CD8-positive, alpha-beta memory T cell (primary cell): Measurements from ENCODE around the gene TM4SF5. TPM values are rescaled to one million over a fixed set of nuclear protein-coding genes. Genes with fewer than 3 reads are reported as not detected.

Experiments
- CTCF ChIA-PET: fragments of 350-600 bp; sonication (Branson Sonifier 250); formaldehyde crosslinking; loops from one replicate; lab custom pipeline; 2021; ENCODE audit warnings: antibody characterized with exemption; lab: Charles Lee
- POLR2A ChIA-PET: fragments of 350-600 bp; sonication (Branson Sonifier 250); formaldehyde crosslinking; loops from one replicate; lab custom pipeline; 2021; ENCODE audit warnings: antibody characterized with exemption; lab: Charles Lee
- DNase-seq, 5 donors: peaks; one replicate each; pipeline versions ENCODE4 v3.0.0 to v3.0.0-alpha.2; 2020 to 2022; ENCODE audit warnings: mixed read lengths in 1 of 5
- H3K27ac ChIP-seq: one replicate; pipeline ENCODE4 v1.7.0; 2013; ENCODE audit warnings: low read depth, mild to moderate bottlenecking, low read length, moderate library complexity
- H3K27me3 ChIP-seq: 2 replicates; pipeline ENCODE4 v1.7.0; 2013; ENCODE audit warnings: low read length, mild to moderate bottlenecking; ENCODE audit not compliant: insufficient read depth, poor library complexity, severe bottlenecking
- H3K36me3 ChIP-seq: 2 replicates; pipeline ENCODE4 v1.7.0; 2013; ENCODE audit warnings: mild to moderate bottlenecking, low read length, moderate library complexity; ENCODE audit not compliant: insufficient read depth
- H3K4me1 ChIP-seq: 2 replicates; pipeline ENCODE4 v1.7.0; 2013; ENCODE audit warnings: mild to moderate bottlenecking, low read length, moderate library complexity; ENCODE audit not compliant: insufficient read depth
- H3K4me3 ChIP-seq: 2 replicates; pipeline ENCODE4 v1.7.0; 2013; ENCODE audit warnings: mild to moderate bottlenecking, low read length
- H3K9me3 ChIP-seq: 2 replicates; pipeline ENCODE4 v1.7.0; 2013; ENCODE audit warnings: mild to moderate bottlenecking, low read length
- H3K27ac Mint-ChIP-seq, 8 donors: one replicate each; pipeline ENCODE4 v1.8.0; 2020 to 2021; ENCODE audit warnings: mixed read lengths in 8 of 8, mild to moderate bottlenecking in 6 of 8, inconsistent platforms in 3 of 8, moderate library complexity in 3 of 8
- H3K27me3 Mint-ChIP-seq, 2 donors: one replicate each; pipeline ENCODE4 v1.8.0; 2020 to 2021; ENCODE audit warnings: mixed read lengths in 2 of 2, mild to moderate bottlenecking in 1 of 2, moderate library complexity in 1 of 2
- H3K36me3 Mint-ChIP-seq, 3 donors: one replicate each; pipeline ENCODE4 v1.8.0; 2020 to 2021; ENCODE audit warnings: mixed read lengths in 3 of 3, inconsistent platforms in 1 of 3, mild to moderate bottlenecking in 1 of 3
- H3K4me1 Mint-ChIP-seq, 3 donors: one replicate each; pipeline ENCODE4 v1.8.0; 2020 to 2021; ENCODE audit warnings: mixed read lengths in 3 of 3, inconsistent platforms in 1 of 3, mild to moderate bottlenecking in 1 of 3
- H3K4me3 Mint-ChIP-seq, 7 donors: one replicate each; pipeline ENCODE4 v1.8.0; 2020 to 2021; ENCODE audit warnings: mixed read lengths in 7 of 7, mild to moderate bottlenecking in 6 of 7, moderate library complexity in 4 of 7, inconsistent platforms in 2 of 7
- H3K9me3 Mint-ChIP-seq, 5 donors: one replicate each; pipeline ENCODE4 v1.8.0; 2020 to 2022; ENCODE audit warnings: mixed read lengths in 5 of 5, mild to moderate bottlenecking in 3 of 5, moderate library complexity in 2 of 5, inconsistent platforms in 1 of 5
- polyA plus RNA-seq: library from polyadenylated mRNA; unstranded; fragments of 300-500 nt; fragmentation: Illumina TruSeq; gene quantifications from one replicate; pipeline ENCODE4 v1.2.3, GENCODE V29; 2021
- total RNA-seq, 2 experiments: library from RNA; stranded (reverse); gene quantifications; one replicate each; pipeline ENCODE4 v1.2.3, GENCODE V29; 2021

Gene TM4SF5, protein sequence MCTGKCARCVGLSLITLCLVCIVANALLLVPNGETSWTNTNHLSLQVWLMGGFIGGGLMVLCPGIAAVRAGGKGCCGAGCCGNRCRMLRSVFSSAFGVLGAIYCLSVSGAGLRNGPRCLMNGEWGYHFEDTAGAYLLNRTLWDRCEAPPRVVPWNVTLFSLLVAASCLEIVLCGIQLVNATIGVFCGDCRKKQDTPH
- total RNA-seq: not detected
- not detected for polyA plus RNA-seq

DNA sequence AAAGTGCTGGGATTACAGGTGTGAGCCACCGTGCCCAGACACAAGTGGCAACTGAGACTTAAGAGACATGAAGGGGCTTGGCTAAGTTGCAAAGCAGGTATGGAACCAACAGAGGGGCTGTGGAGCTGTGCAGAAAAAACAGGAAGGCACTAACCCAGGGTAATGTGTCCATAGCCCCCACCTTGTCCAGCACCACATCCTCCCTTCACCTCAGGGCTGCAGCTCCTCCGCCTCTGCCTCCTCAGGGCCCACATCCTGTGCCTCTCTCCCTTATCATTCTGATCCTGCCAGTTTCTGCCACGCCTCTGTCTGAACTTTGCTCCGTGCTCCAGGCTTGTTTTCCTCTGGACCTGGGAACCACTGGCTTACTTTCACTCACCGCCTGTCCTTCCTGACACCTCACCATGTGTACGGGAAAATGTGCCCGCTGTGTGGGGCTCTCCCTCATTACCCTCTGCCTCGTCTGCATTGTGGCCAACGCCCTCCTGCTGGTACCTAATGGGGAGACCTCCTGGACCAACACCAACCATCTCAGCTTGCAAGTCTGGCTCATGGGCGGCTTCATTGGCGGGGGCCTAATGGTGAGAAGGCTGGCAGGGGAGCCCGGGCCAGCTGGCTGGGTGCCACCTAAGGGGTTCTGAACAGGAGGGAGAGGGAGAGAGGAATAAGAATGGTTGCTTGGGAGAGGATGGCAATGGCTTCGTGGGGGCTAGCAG, at the start of gene TM4SF5:
Gene TM4SF5, plus strand, starts transcription at position 368 of the 716 bp plus-strand sequence. Its CDS starts 37 bp downstream, at position 405.
- Histone ChIP-seq H3K9me3 (no peaks in the 10 kb centered on the region), H3K27me3 (no peaks in the 10 kb centered on the region), H3K4me1 (no peaks in the 10 kb centered on the region), H3K4me3 (no peak within 1 kb of the TSS), H3K36me3 (no peaks in the 10 kb centered on the region), H3K27ac (no peak within 1 kb of the TSS)
- Mint-ChIP-seq H3K4me1 (peaks cover 4 to 7% (median 7%) of the 10 kb centered on the region in 3 donors), H3K4me3 (peak within 1 kb of the TSS in 1 of 7 donors; percentile 28), H3K27me3 (peaks cover 2 to 30% of the 10 kb centered on the region in 2 donors), H3K9me3 (no peaks in the 10 kb centered on the region), H3K36me3 (no peaks in the 10 kb centered on the region), H3K27ac (peak within 1 kb of the TSS in 3 of 8 donors; percentile 15 to 89 (median 73))
- CTCF ChIA-PET: no interaction called here
- POLR2A ChIA-PET: no interaction called here
- no peak for DNase-seq

DNA sequence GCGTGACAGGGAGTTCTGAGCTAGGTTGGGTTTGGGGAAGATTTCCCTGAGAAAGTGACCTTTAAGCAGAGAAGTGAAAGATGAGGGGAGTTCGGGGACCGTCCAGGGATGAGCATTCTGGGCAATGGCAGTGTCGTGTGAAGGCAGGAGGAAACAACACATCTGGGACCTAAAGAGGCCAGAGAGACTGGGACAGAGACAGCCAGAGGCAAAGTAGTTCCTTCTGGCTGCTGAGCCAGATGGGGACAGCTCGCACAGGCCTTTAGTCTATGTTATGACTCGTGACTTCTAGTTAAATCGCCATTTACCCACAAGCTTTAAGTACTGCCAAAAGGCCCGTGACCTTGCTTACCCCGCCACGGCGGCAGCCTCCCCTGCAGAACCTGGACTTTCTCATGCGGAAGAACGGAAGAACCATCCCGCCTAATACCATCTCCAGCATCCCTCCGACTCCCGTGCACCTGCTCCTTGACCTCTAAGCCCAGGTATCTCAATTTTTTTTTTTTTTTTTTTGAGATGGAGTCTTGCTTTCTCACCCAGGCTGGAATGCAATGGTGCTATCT, 48.9 kb upstream of the TM4SF5 start:
- no peak for DNase-seq
- H3K9me3 ChIP-seq: no peaks in the 10 kb centered on the region
- H3K27ac Mint-ChIP-seq: peak overlapping the region in 1 of 8 donors; percentile 23
- no peak overlapping the region for H3K4me3 Mint-ChIP-seq
- no peaks in the 10 kb centered on the region for H3K9me3 Mint-ChIP-seq
- H3K27me3 Mint-ChIP-seq: peaks cover 0 to 2% of the 10 kb centered on the region in 2 donors
- H3K36me3 ChIP-seq: peaks cover 24% of the 10 kb centered on the region
- CTCF ChIA-PET: interaction anchor here (1.0 kb wide), 1 partner anchor 166 kb away, joined by 3 read pairs; no protein-coding TSS in a partner anchor
- no peaks in the 10 kb centered on the region for H3K4me1 ChIP-seq
- no peak overlapping the region for H3K4me3 ChIP-seq
- POLR2A ChIA-PET: interaction anchor here (1.7 kb wide), 1 partner anchor 13 kb away, joined by 7 read pairs; the partner anchor contains the start of gene ARRB2
- peaks cover 4 to 43% (median 6%) of the 10 kb centered on the region in 3 donors for H3K36me3 Mint-ChIP-seq
- no peak overlapping the region for H3K27ac ChIP-seq
- H3K4me1 Mint-ChIP-seq: peaks cover 10 to 37% (median 10%) of the 10 kb centered on the region in 3 donors
- H3K27me3 ChIP-seq: no peaks in the 10 kb centered on the region

DNA sequence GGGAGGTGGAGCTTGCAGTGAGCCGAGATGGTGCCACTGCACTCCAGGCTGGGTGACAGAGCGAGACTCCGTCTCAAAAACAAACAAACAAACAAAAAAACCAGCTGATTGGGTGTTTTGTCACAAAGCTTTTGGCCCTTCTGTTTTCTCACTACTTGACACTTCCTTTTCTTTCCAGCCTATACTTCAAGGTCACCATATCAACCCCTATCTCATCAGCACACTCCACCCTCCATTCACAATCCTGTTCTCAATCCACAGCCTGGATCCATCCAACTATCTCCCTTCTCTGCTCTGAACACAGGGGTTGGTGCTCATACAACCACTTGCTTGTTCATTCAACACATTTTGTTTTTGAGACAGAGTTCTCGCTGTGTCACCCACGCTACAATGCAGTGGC, 47.0 kb upstream of the TM4SF5 start:
- Histone ChIP-seq H3K4me3 (no peak overlapping the region), H3K9me3 (no peaks in the 10 kb centered on the region), H3K36me3 (peaks cover 6% of the 10 kb centered on the region), H3K27ac (no peak overlapping the region), H3K4me1 (no peaks in the 10 kb centered on the region), H3K27me3 (no peaks in the 10 kb centered on the region)
- CTCF ChIA-PET: interaction anchor here (0.9 to 1.5 kb wide), 2 partner anchors 15 to 95 kb away, joined by 3 to 6 read pairs; partner anchors contain the start of gene ARRB2
- POLR2A ChIA-PET: interaction anchor here (0.7 kb wide), 1 partner anchor 161 kb away, joined by 3 read pairs; no protein-coding TSS in a partner anchor
- H3K27ac Mint-ChIP-seq: peak overlapping the region in 2 of 8 donors; percentile 30 to 48
- no peak overlapping the region for H3K4me3 Mint-ChIP-seq
- H3K27me3 Mint-ChIP-seq: no peaks in the 10 kb centered on the region
- H3K9me3 Mint-ChIP-seq: no peaks in the 10 kb centered on the region
- DNase-seq: no peak
- peaks cover 10 to 25% (median 10%) of the 10 kb centered on the region in 3 donors for H3K4me1 Mint-ChIP-seq
- peaks cover 2 to 24% (median 4%) of the 10 kb centered on the region in 3 donors for H3K36me3 Mint-ChIP-seq

DNA sequence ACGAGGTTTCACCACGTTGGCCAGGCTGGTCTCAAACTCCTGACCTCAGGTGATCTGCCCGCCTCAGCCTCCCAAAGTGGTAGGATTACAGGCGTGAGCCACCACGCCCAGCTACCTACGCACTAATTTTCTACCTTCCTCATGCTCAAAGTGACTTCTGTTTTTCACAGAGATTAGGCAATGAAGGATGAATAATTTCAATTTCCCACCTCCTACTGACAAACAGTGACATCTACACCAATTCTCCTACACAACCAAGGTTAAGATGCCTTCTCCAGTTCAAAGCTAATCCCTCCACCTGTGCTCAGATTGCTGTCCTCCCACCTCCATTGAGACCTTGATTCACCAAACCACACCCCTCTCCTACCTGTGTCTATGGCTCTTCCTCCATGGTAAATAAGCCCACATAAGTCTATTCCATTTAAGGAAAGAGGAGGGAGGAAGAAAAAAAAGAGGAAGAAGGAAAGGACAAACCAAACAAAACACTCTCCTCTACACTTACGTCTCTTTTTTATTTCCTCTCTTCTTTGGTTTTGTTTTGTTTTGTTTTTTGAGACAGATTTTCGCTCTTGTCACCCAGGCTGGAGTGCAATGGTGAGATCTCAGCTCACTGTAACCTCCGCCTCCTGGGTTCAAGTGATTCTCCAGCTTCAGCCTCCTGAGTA, 45.9 kb upstream of the TM4SF5 start:
- H3K36me3 ChIP-seq: no peaks in the 10 kb centered on the region
- H3K27me3 Mint-ChIP-seq: no peaks in the 10 kb centered on the region
- H3K36me3 Mint-ChIP-seq: peaks cover 0 to 13% (median 0%) of the 10 kb centered on the region in 3 donors
- H3K27ac ChIP-seq: no peak overlapping the region
- H3K27me3 ChIP-seq: no peaks in the 10 kb centered on the region
- no peaks in the 10 kb centered on the region for H3K9me3 ChIP-seq
- no peak overlapping the region for H3K4me3 ChIP-seq
- H3K4me1 ChIP-seq: no peaks in the 10 kb centered on the region
- no peak overlapping the region for H3K27ac Mint-ChIP-seq
- H3K4me1 Mint-ChIP-seq: peaks cover 14 to 24% (median 15%) of the 10 kb centered on the region in 3 donors
- no peak overlapping the region for H3K4me3 Mint-ChIP-seq
- POLR2A ChIA-PET: interaction anchor here (1.0 kb wide), 1 partner anchor 16 kb away, joined by 4 read pairs; the partner anchor contains the start of gene ARRB2
- no peaks in the 10 kb centered on the region for H3K9me3 Mint-ChIP-seq
- CTCF ChIA-PET: interaction anchor here (1.3 kb wide), 1 partner anchor 64 kb away, joined by 4 read pairs; no protein-coding TSS in a partner anchor
- no peak for DNase-seq

DNA sequence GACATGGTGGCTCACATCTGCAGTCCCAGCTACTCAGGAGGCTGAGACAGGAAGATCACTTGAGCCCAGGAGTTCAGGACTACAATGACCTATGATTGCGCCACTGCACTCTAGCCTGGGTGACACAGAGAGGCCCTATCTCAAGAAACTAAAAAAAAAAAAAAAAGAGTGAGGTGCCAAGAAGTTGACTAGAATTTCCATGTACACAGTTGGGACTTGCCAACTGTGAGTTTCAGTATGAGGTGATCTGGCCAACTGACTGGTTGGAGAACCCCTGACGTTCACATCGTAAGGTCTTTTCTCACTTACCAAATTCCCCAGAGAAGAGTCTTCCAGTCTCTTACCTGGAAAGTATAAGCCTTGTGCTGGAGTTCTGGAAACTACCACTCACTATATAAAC, 43.6 kb upstream of the TM4SF5 start:
- no peaks in the 10 kb centered on the region for H3K9me3 Mint-ChIP-seq
- no peaks in the 10 kb centered on the region for H3K27me3 ChIP-seq

DNA sequence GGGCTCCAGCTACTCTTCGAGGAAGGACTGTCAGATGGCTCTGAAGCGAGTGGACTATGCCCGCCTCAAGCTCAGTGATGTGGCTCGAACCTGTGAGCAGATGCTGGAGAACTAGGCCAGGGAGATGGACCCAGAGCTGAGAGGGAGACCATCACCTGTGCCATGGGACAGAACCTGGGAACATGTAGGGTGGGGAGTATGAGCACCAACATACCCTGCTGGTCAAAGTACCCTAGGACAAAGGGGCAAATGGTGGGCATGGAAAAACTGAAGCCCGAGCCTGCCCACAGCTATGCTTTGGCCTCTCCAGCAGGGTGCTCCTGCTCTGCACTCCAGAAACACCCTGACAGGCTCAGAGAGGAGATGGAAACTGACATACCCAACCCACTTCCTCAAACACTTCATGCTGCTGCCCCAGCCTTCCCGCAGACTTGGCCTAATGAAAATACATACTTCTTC, 38.6 kb upstream of the TM4SF5 start:
- no peaks in the 10 kb centered on the region for H3K9me3 Mint-ChIP-seq
- POLR2A ChIA-PET: interaction anchor here (0.6 kb wide), 1 partner anchor 50 kb away, joined by 11 read pairs; no protein-coding TSS in a partner anchor
- H3K27ac ChIP-seq: no peak overlapping the region

More for the DNA sequence above, 43.6 kb upstream of the TM4SF5 start:
- H3K4me1 Mint-ChIP-seq: peaks cover 21 to 24% (median 23%) of the 10 kb centered on the region in 3 donors
- H3K4me1 ChIP-seq: no peaks in the 10 kb centered on the region
- no peak overlapping the region for H3K27ac Mint-ChIP-seq
- H3K36me3 ChIP-seq: no peaks in the 10 kb centered on the region
- no peak overlapping the region for H3K4me3 ChIP-seq
- ChIA-PET POLR2A (no interaction called here), CTCF (no interaction called here)
- no peaks in the 10 kb centered on the region for H3K9me3 ChIP-seq
- H3K36me3 Mint-ChIP-seq: peaks cover 0 to 11% (median 0%) of the 10 kb centered on the region in 3 donors
- no peak overlapping the region for H3K27ac ChIP-seq
- no peaks in the 10 kb centered on the region for H3K27me3 Mint-ChIP-seq
- H3K4me3 Mint-ChIP-seq: peak overlapping the region in 1 of 7 donors; percentile 27
- DNase-seq: no peak

DNA sequence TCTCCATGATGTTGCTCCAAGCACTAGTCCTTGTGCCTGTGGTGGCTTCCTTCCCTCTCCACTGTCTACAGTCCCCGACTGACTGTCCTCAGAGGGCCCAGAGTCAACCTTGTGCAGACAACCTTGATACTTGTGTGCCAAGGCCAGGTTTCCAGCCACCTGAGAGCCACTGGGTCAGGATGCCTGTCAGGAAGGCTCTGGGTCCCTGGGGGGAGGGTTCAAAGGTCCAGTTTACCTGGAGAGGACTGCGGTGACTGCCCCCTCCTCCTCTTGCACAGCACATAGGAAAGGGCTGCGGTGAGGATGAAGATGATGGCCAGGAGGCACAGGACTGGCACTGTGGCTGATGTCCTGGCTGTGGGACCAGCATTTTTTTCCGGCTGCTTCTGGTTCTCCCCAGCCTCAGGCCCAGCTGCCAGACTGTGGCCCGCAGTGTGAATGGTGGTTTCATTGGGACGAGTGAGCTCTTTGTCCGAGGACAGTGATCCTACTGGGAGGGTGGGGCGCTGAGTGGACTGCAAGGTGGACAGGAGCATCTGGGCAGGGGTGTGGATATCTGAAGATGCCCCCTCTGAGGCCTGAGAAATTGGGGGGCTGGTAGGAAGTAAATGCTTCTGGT, 36.7 kb upstream of the TM4SF5 start:
- peaks cover 32 to 42% (median 36%) of the 10 kb centered on the region in 3 donors for H3K4me1 Mint-ChIP-seq
- peak overlapping the region in 1 of 8 donors; percentile 67 for H3K27ac Mint-ChIP-seq
- ChIA-PET CTCF (interaction anchor here (1.5 to 1.6 kb wide), 2 partner anchors 25 to 54 kb away, joined by 3 to 4 read pairs; partner anchors contain the start of genes ARRB2 and GLTPD2), POLR2A (no interaction called here)
- no peak overlapping the region for H3K4me3 ChIP-seq
- no peaks in the 10 kb centered on the region for H3K9me3 ChIP-seq
- H3K27ac ChIP-seq: no peak overlapping the region
- H3K4me1 ChIP-seq: peaks cover 13% of the 10 kb centered on the region
- H3K36me3 Mint-ChIP-seq: peaks cover 0 to 23% (median 1%) of the 10 kb centered on the region in 3 donors
- peaks cover 0 to 5% of the 10 kb centered on the region in 2 donors for H3K27me3 Mint-ChIP-seq
- no peaks in the 10 kb centered on the region for H3K27me3 ChIP-seq
- DNase-seq: peak in 1 of 5 donors; percentile 33
- H3K36me3 ChIP-seq: no peaks in the 10 kb centered on the region
- no peaks in the 10 kb centered on the region for H3K9me3 Mint-ChIP-seq
- H3K4me3 Mint-ChIP-seq: peak overlapping the region in 1 of 7 donors; percentile 75

More for the DNA sequence above, 38.6 kb upstream of the TM4SF5 start:
- Mint-ChIP-seq H3K36me3 (peaks cover 0 to 20% (median 1%) of the 10 kb centered on the region in 3 donors), H3K27me3 (peaks cover 0 to 1% of the 10 kb centered on the region in 2 donors), H3K4me3 (peak overlapping the region in 4 of 7 donors; percentile 47 to 99 (median 80)), H3K4me1 (peaks cover 22 to 31% (median 27%) of the 10 kb centered on the region in 3 donors), H3K27ac (peak overlapping the region in 2 of 8 donors; percentile 68 to 71)
- no peaks in the 10 kb centered on the region for H3K36me3 ChIP-seq
- CTCF ChIA-PET: interaction anchor here (1.0 to 2.3 kb wide), 4 partner anchors 23 to 149 kb away, joined by 3 to 20 read pairs (median 13); partner anchors contain the start of genes ARRB2 and GLTPD2
- no peak overlapping the region for H3K4me3 ChIP-seq
- H3K4me1 ChIP-seq: peaks cover 1% of the 10 kb centered on the region
- H3K9me3 ChIP-seq: no peaks in the 10 kb centered on the region
- H3K27me3 ChIP-seq: no peaks in the 10 kb centered on the region
- DNase-seq: no peak
